ENCODE results near the gene KCNK15.

The KCNK15 gene

DNA sequence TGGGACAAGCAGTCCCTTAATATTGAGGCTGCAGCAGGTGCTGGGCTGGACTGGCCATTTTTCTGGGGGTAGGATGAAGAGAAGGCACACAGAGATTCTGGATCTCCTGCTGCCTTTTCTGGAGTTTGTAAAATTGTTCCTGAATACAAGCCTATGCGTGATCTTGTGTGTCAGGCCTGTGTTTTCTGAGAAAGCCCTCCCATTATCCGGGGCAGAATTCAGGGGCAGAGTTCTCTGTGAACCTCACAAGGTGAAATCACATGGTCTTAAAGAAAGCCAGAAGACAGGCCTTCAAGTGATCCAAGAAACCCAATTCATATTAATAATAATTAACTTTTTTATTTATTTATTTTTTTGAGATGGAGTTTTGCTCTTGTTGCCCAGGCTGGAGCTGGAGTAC is 18.0 kb upstream of the KCNK15 start:
- no peaks in the 10 kb centered on the region for H3K9me3 ChIP-seq (ENCODE audit: low read length)
- H3K4me3 ChIP-seq (ENCODE audit: low read depth in 1 of 2, low read length in 2 of 2) = no peak overlapping the region
- no peaks in the 10 kb centered on the region for H3K36me3 ChIP-seq (ENCODE audit: insufficient read depth, low read length)
- H3K9ac ChIP-seq (ENCODE audit: low read length) = no peak overlapping the region
- H3K27me3 ChIP-seq (ENCODE audit: control insufficient read depth in 1 of 2, insufficient read depth in 2 of 2, low read length in 2 of 2) = peaks cover 0 to 7% of the 10 kb centered on the region in 2 donors
- H3K27ac ChIP-seq (ENCODE audit: low read depth, low read length) = no peak overlapping the region
- peaks cover 6% of the 10 kb centered on the region for H3K4me1 ChIP-seq (ENCODE audit: insufficient read depth, low read length)

- Histone ChIP-seq H3K4me1 (ENCODE audit: insufficient read depth, low read length) (peaks cover 6% of the 10 kb centered on the region), H3K9me3 (ENCODE audit: low read length) (no peaks in the 10 kb centered on the region), H3K9ac (ENCODE audit: low read length) (no peak overlapping the region), H3K27ac (ENCODE audit: low read depth, low read length) (no peak overlapping the region), H3K36me3 (ENCODE audit: insufficient read depth, low read length) (no peaks in the 10 kb centered on the region), H3K4me3 (ENCODE audit: low read depth in 1 of 2, low read length in 2 of 2) (no peak overlapping the region), H3K27me3 (ENCODE audit: control insufficient read depth in 1 of 2, insufficient read depth in 2 of 2, low read length in 2 of 2) (peaks cover 0 to 7% of the 10 kb centered on the region in 2 donors)
Observed at GRCh38 chr20:44728801-44729443, 16.7 kb upstream of the KCNK15 start.

DNA sequence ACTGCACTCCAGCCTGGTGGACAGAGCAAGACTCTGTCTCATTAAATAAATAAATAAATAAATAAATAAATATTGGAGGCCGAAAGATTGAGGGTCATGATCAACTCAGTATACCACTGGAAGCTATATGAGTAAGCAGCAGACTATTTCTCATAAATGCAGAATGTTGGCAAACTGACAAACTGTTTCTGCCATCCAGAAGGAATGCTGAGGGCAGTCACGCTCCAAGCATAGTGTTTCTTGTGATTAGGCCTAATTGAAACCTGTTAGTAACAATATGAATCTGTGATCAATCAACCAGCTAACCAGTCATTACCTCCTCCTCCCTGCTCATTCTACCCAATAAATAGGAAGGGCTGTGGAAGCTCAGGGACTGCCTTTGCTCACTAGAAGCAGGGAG is 15.2 kb upstream of the KCNK15 start:
- Histone ChIP-seq H3K4me1 (ENCODE audit: insufficient read depth, low read length) (peaks cover 6% of the 10 kb centered on the region), H3K36me3 (ENCODE audit: insufficient read depth, low read length) (no peaks in the 10 kb centered on the region), H3K9ac (ENCODE audit: low read length) (no peak overlapping the region), H3K4me3 (ENCODE audit: low read depth in 1 of 2, low read length in 2 of 2) (no peak overlapping the region), H3K27me3 (ENCODE audit: control insufficient read depth in 1 of 2, insufficient read depth in 2 of 2, low read length in 2 of 2) (no peaks in the 10 kb centered on the region), H3K27ac (ENCODE audit: low read depth, low read length) (no peak overlapping the region), H3K9me3 (ENCODE audit: low read length) (no peaks in the 10 kb centered on the region)

DNA sequence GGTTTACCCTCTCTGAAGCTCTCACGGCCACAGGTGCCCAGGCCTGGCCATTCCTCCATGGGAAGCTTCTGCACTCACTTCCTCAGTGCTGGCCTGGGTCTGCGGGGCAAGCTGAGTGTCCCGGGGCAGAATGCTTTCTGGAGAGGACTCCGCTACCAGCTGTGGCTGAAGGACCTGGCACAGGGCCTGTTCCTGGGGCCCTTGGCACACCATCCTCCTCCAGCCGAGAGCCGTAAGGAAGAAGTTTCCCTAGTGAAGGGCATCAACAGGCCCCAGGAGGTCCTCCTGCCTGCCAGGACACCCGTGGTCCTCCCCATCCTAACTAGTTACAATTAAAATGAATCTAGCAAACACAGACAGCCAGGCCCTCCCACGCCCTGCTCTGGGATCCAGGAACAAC is 14.0 kb upstream of the KCNK15 start:
- no peak overlapping the region for H3K27ac ChIP-seq (ENCODE audit: low read depth, low read length)
- peaks cover 6% of the 10 kb centered on the region for H3K4me1 ChIP-seq (ENCODE audit: insufficient read depth, low read length)
- H3K9ac ChIP-seq (ENCODE audit: low read length) = no peak overlapping the region
- H3K4me3 ChIP-seq (ENCODE audit: low read depth in 1 of 2, low read length in 2 of 2) = no peak overlapping the region
- H3K36me3 ChIP-seq (ENCODE audit: insufficient read depth, low read length) = no peaks in the 10 kb centered on the region
- no peaks in the 10 kb centered on the region for H3K27me3 ChIP-seq (ENCODE audit: control insufficient read depth in 1 of 2, insufficient read depth in 2 of 2, low read length in 2 of 2)
- no peaks in the 10 kb centered on the region for H3K9me3 ChIP-seq (ENCODE audit: low read length)

GRCh38 chr20:44732327-44732726 is 13.3 kb upstream of the KCNK15 start:
- no peak overlapping the region for H3K27ac ChIP-seq (ENCODE audit: low read depth, low read length)
- no peaks in the 10 kb centered on the region for H3K27me3 ChIP-seq (ENCODE audit: control insufficient read depth in 1 of 2, insufficient read depth in 2 of 2, low read length in 2 of 2)
- no peaks in the 10 kb centered on the region for H3K36me3 ChIP-seq (ENCODE audit: insufficient read depth, low read length)
- no peaks in the 10 kb centered on the region for H3K9me3 ChIP-seq (ENCODE audit: low read length)
- no peak overlapping the region for H3K9ac ChIP-seq (ENCODE audit: low read length)
- H3K4me3 ChIP-seq (ENCODE audit: low read depth in 1 of 2, low read length in 2 of 2) = no peak overlapping the region
- H3K4me1 ChIP-seq (ENCODE audit: insufficient read depth, low read length) = peaks cover 6% of the 10 kb centered on the region

GRCh38 chr20:44733341-44734069 is 12.2 kb upstream of the KCNK15 start:
- Histone ChIP-seq H3K27me3 (ENCODE audit: control insufficient read depth in 1 of 2, insufficient read depth in 2 of 2, low read length in 2 of 2) (no peaks in the 10 kb centered on the region), H3K27ac (ENCODE audit: low read depth, low read length) (no peak overlapping the region), H3K9me3 (ENCODE audit: low read length) (no peaks in the 10 kb centered on the region), H3K4me1 (ENCODE audit: insufficient read depth, low read length) (peaks cover 6% of the 10 kb centered on the region), H3K4me3 (ENCODE audit: low read depth in 1 of 2, low read length in 2 of 2) (no peak overlapping the region), H3K36me3 (ENCODE audit: insufficient read depth, low read length) (no peaks in the 10 kb centered on the region), H3K9ac (ENCODE audit: low read length) (no peak overlapping the region)

GRCh38 chr20:44734938-44735337 is 10.7 kb upstream of the KCNK15 start:
- no peak overlapping the region for H3K4me3 ChIP-seq (ENCODE audit: low read depth in 1 of 2, low read length in 2 of 2)

GRCh38 chr20:44735816-44736169 is 9.9 kb upstream of the KCNK15 start:
- Histone ChIP-seq H3K36me3 (ENCODE audit: insufficient read depth, low read length) (no peaks in the 10 kb centered on the region), H3K9ac (ENCODE audit: low read length) (no peak overlapping the region), H3K4me3 (ENCODE audit: low read depth in 1 of 2, low read length in 2 of 2) (no peak overlapping the region), H3K27ac (ENCODE audit: low read depth, low read length) (no peak overlapping the region), H3K9me3 (ENCODE audit: low read length) (no peaks in the 10 kb centered on the region), H3K27me3 (ENCODE audit: control insufficient read depth in 1 of 2, insufficient read depth in 2 of 2, low read length in 2 of 2) (no peaks in the 10 kb centered on the region), H3K4me1 (ENCODE audit: insufficient read depth, low read length) (no peaks in the 10 kb centered on the region)

More at GRCh38 chr20:44734938-44735337, 10.7 kb upstream of the KCNK15 start:
- no peak overlapping the region for H3K27ac ChIP-seq (ENCODE audit: low read depth, low read length)
- H3K4me1 ChIP-seq (ENCODE audit: insufficient read depth, low read length) = no peaks in the 10 kb centered on the region
- H3K27me3 ChIP-seq (ENCODE audit: control insufficient read depth in 1 of 2, insufficient read depth in 2 of 2, low read length in 2 of 2) = no peaks in the 10 kb centered on the region
- no peak overlapping the region for H3K9ac ChIP-seq (ENCODE audit: low read length)
- no peaks in the 10 kb centered on the region for H3K9me3 ChIP-seq (ENCODE audit: low read length)
- no peaks in the 10 kb centered on the region for H3K36me3 ChIP-seq (ENCODE audit: insufficient read depth, low read length)

DNA sequence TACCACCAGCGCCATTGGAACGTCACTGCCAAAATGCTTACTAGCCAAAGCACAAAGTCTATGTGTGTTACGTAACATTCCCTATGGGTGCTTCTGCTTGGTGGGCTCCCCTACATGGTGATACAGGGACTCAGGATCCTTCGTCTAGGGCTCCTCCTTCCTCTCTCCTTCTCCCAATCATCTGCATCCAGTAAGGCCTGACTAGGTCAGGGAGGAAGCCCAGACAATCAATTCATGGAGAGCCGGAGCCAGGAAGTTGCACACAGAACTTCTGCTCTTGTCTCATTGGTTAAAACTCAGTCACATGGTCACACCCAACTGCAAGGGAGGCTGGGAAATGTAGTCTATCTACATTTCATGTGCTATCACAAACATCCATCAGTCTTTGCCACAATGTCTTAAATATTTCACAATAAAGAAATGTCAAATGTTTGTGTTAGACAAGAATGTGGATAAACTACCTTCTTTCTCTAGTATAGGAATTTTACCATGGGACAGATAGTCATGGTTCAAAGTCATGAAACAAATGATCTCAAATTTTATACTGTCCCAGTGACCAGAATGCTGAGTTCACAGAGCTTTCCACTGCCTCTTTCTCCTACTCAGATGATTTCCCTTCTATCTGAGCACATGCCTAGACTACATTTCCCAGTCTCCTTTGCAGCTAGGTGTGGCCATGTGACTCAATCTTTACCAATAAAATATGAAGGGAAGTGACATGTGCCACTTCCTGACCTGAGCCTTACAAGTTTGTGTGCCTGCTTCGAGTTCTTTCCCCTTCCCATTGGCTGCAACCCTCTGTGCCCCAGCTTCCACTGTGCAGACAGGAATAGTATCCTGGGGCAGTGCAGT is 9.3 kb upstream of the KCNK15 start:
- Histone ChIP-seq H3K4me1 (ENCODE audit: insufficient read depth, low read length) (no peaks in the 10 kb centered on the region), H3K27me3 (ENCODE audit: control insufficient read depth in 1 of 2, insufficient read depth in 2 of 2, low read length in 2 of 2) (no peaks in the 10 kb centered on the region), H3K4me3 (ENCODE audit: low read depth in 1 of 2, low read length in 2 of 2) (no peak overlapping the region), H3K9me3 (ENCODE audit: low read length) (no peaks in the 10 kb centered on the region), H3K27ac (ENCODE audit: low read depth, low read length) (no peak overlapping the region), H3K36me3 (ENCODE audit: insufficient read depth, low read length) (no peaks in the 10 kb centered on the region), H3K9ac (ENCODE audit: low read length) (no peak overlapping the region)

GRCh38 chr20:44737116-44737515 is 8.5 kb upstream of the KCNK15 start:
- H3K27ac ChIP-seq (ENCODE audit: low read depth, low read length) = no peak overlapping the region
- no peaks in the 10 kb centered on the region for H3K27me3 ChIP-seq (ENCODE audit: control insufficient read depth in 1 of 2, insufficient read depth in 2 of 2, low read length in 2 of 2)
- no peaks in the 10 kb centered on the region for H3K9me3 ChIP-seq (ENCODE audit: low read length)
- H3K36me3 ChIP-seq (ENCODE audit: insufficient read depth, low read length) = no peaks in the 10 kb centered on the region
- no peak overlapping the region for H3K4me3 ChIP-seq (ENCODE audit: low read depth in 1 of 2, low read length in 2 of 2)
- no peak overlapping the region for H3K9ac ChIP-seq (ENCODE audit: low read length)
- H3K4me1 ChIP-seq (ENCODE audit: insufficient read depth, low read length) = no peaks in the 10 kb centered on the region

DNA sequence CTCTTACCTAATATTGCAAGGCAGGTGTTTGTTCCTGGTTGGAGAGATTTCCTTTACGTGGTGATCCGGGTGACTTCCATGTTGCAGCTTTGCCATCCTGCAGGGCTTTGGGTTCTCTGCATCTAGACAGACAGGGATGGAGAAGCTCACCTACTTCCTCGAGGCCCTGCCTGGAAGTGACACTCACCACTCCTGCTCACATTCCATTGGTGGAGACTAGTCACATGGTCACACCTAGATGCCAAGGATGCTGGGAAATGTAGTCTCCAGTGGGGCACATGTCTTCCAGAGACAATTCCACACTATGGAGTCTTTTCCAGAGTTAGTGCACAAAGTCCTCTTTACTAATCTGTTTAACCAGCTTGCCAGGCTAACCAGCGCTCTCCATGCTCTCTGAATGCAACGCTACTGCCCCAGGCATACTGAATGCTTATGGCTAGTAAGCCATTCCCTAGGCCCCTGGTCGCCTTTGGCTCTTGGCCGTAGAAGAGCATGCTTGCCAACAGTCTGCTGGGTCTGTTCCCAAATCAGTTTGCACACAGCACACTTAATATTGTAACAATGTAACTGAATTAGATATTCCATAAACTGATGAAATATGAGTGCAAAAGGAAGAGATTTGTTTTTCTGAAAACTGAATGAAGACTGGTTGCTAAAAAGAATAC is 6.7 kb upstream of the KCNK15 start:
- no peak overlapping the region for H3K4me3 ChIP-seq (ENCODE audit: low read depth in 1 of 2, low read length in 2 of 2)
- H3K4me1 ChIP-seq (ENCODE audit: insufficient read depth, low read length) = no peaks in the 10 kb centered on the region
- H3K9me3 ChIP-seq (ENCODE audit: low read length) = no peaks in the 10 kb centered on the region
- no peak overlapping the region for H3K27ac ChIP-seq (ENCODE audit: low read depth, low read length)
- H3K9ac ChIP-seq (ENCODE audit: low read length) = no peak overlapping the region
- no peaks in the 10 kb centered on the region for H3K27me3 ChIP-seq (ENCODE audit: control insufficient read depth in 1 of 2, insufficient read depth in 2 of 2, low read length in 2 of 2)
- H3K36me3 ChIP-seq (ENCODE audit: insufficient read depth, low read length) = no peaks in the 10 kb centered on the region

Data from muscle layer of colon (tissue), 2 donors.